Measurements from ENCODE around the gene RNPEPL1.
"Not testable (repeated sequence)": the region's sequence is repeated elsewhere in the genome, so short reads cannot be mapped to it uniquely, and the experiment has no call there.

RNPEPL1 gene

DNA sequence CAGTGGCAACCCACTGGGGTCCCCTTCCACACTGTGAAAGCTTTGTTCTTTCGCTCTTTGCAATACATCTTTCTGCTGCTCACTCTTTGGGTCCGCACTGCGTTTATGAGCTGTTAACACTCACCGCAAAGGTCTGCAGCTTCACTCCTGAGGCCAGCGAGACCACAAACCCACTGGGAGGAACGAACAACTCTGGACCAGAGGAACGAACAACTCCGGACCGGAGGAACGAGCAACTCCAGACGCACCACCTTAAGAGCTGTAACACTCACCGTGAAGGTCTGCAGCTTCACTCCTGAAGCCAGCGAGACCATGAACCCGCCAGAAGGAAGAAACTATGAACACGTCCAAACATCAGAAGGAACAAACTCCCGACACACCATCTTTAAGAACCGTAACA, 29.2 kb upstream of the RNPEPL1 start:
- not testable (repeated sequence) for DNase-seq, ATAC-seq

DNA sequence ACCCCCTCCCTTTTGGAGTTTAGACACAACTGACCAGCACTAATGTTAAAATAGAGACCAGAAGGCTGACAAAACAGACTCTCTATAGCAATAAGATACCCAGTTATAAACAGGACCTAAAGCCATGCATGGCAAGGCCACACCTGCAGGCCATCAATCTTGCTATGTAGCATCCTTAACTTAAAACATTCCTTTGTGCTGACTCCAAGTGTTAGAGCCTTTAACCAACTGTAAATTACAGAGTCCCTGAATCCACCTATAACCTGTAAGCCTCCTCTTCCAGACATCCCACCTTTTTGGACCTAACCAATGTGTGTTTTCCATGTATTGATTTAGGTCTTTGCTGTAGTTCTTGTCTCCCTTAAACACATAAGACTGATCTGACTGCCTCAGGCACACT, 28.4 kb upstream of the RNPEPL1 start:
- DNase-seq (no peak), ATAC-seq (no peak)

DNA sequence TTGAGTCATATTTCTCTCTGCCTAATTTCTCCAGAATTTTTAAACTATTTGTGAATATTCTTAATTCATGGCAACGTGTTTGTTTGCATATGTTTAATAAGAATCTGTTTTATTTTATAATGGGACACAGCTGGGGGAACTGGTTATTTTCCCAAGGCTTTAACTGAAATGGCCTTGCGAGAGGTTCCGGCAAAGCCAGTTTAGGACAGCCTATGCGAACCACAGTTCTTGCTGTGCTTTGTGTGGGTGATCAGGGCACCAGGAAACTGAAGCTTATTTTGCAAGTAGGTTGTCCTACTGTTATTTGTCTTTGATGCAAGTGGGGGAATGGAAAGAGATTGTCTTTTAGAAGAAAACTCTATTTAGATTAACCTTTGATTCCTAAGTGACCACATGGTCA, 17.0 kb upstream of the RNPEPL1 start:
- ATAC-seq: no peak

DNA sequence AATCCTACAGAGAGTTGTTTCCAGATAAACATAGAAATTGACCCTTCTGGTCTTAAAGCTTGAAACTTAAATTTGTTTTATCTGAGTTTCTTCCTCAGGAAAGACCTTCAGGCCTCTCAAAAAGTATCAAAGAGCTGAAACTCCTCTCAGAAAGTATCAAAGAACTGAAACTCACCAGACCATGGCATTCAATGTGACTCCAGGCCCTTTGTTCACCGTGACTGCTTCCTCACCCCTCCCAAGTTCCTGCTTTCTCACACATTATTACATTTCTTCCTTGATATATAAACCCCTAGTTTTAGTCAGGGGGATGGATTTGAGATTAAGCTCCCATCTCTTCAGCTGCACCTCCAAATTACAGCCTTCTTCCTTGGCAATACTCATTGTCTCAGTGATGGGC, 16.5 kb upstream of the RNPEPL1 start:
- no peak for ATAC-seq
- no peak for DNase-seq

More for the DNA sequence above, 17.0 kb upstream of the RNPEPL1 start:
- no peak for DNase-seq

DNA sequence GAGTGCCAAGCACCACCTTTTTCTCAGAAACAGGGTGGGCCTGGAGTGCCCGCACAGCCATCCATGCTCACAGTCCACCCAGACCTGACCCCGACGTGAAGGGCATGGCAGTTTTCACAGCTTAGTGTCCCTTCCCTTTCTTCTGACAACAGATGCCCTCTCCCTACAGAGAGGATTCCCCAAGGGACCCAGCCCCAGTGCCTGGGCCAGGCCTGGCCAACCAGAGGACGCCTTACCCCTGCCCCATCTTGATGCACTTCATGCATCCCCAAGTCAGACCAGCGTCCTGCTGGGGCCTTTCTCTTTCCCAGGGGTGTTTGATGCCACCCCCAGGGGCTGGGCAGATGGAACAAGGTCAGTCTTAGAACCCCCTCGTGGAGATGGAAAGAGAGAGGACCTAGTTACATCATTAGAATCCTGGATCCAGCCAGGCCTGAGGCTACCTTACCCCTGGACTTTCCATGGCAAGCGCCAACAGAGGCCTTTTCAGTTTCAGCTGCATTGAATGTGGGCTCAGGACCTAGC, 14.3 kb upstream of the RNPEPL1 start:
- ATAC-seq (no peak), DNase-seq (no peak)

DNA sequence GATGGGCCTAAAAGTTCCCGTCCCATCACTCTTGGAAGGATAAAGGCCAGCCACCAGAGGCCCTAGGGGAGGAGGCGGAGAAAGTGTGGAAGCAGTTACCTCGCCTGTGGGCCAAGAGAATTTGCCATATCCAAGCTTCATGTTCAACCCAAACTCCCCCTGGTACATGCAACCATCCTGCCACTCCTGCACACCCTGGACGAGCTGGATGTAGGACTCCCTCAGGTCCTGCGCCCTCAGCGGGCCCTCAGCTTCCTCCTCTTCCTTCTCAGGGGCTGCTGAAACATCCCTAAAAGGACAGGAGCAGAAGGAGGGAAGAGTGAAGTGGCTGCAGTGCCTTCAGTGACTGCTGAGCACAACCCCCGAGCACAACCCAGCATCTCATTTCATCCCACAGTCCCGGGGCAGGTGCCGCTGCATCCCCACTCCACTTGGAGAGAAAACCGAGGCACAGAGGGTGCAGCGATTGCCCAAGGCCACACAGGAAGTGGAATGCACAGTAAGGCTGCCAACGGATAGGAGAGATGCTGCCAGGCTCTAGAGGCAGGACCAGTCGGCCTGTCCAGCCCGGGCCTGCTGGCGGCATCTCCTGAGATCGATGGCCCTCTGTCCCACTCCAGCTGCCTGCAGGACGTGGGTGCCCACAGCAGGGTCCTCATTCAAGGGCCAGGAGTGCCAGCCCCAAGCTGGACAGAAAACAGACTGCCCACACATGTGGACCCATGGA, 13.4 kb upstream of the RNPEPL1 start:
- ATAC-seq (no peak), DNase-seq (no peak)

DNA sequence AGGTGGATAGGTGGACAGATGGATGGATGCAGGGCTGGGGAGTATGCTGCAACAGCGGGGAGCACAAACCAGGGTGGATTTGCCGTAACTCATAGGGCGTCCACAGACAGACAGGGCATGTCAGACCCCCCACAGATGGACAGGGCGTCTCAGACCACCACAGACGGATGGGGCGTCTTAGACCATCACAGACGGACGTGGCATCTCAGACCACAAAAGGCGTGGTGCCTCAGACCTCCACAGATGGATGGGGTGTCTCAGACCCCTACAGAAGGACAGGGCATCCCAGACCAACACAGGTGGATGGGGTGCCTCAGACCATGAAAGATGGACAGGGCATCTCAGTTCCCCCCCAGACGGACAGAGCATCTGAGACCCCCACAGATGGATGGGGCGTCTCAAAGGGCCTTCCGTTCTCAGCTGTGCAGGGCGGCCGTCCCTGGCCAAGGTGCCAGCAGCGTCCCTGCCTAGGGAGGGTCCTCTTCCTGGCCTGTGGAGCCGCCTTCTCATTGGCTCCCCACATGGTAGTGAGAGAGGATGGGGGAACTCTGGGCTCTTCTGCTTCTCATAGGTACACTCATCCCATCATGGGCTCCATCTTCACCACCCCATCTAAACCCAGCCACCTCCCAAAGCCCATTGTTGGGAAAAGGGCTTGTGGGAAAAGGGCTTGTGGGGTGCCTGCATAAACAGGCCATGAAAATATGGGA, 12.6 kb upstream of the RNPEPL1 start:
- DNase-seq (no peak), ATAC-seq (no peak)

DNA sequence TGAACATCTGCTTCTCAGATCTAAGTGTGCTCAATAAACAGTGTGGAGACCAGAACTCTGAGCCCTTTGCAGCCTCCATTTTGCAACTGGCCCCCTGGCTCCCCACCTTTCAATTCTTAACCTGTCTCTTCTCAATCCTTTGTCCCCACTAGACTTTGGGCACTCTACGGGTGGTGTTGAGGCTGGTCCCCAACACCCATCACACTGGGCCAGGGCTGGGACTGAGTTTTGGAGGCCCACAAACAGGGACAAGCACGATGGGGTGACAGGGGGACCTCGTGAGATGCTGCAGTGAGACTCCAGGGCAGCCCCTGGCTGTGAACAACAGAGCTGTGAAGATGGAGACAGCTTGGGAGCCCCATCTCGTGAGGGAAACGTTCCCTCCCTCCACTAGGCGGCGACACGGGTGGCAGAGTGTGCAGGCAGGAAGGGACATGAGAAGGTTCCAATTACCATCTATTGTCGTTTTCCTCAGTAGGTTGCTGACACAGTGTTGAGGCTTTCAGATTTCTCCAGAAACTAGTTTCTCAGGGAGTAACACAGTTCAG, 11.7 kb upstream of the RNPEPL1 start:
- DNase-seq (peak; percentile 64), ATAC-seq (no peak)

DNA sequence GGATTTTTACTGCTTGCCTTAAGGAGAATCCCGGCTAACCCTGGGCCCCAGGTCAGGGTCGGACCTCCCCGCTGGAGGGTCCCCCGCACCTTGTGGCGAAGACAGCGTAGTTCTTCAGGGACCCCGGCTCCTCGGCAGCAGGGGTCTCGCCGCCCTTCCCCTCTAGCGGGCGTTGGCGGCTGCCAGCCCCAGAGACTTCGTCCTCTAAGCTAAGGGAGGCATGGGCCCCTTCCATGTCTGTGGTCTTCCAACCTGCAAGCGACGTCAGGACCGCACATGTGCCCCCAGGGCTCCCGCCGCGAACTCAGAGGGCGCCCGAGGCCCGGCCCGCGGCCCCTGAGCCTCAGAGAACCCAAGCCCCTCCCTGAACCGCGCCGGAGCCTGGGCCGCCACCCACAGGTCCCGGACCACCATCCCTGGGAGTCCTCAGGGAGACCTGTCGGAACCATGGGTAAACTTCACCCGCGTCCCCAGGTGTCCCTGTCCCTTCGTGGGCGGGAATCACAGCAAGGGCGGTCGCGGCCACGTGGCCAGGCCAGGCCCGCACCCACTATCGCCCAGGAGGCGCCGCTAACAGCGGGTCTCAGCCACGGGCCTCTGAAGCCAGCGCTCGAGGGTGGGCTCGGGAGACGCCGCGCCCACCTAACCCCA, 11.1 kb upstream of the RNPEPL1 start:
- no peak for ATAC-seq
- DNase-seq: no peak

DNA sequence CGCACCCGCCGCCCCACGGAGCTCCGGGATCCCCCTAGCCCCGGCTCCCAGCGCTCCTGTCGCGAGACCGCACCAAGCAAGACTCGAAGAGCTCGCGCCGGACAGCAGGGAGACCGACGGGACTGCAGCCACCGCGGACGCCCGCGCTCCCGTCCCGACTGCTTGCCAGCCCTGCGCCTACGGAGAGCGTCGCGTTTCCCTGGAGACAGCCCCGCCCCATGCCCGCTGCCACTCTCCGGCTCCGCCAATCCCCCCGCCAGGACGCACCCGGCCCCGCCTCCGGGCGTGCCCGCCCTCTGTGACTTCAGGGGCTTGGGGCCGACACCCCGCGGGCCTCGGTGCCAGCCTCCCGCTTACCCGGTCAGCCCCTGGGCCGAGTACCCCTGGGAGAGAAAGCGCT, 10.5 kb upstream of the RNPEPL1 start, which contains the start of gene ANKMY1:
TSS of gene ANKMY1 (minus strand) at position 181 of the 400 bp plus-strand sequence. CDS start 653 bp downstream, outside the sequence.
- DNase-seq (peak; percentile 83), ATAC-seq (peak; percentile 34)

DNA sequence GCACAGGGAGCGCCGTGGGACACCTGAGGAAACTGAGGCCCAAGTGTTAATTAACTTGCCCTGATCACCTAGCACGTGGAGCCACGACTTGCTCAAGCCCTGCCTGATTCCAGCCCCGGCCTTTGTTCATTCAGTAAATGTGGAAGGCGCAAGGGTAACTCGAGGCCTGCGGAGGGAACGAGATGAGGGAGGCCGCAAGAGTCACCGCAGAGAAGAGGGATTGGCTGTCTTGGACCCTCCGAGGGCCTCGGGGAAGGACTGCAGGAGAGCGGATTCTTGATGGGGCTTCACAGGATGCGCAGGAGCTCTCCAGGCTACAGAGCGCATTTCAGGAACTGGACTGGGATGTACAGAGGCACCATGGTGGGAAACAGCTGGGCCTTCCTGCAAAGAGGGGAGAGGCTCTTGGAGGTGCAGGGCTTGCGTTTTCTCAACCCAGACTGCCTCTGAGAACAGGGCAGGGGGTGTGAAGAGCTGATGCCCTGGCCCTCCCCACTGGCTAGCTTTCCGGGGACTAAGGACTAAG, 10.0 kb upstream of the RNPEPL1 start:
- DNase-seq: no peak
- no peak for ATAC-seq

DNA sequence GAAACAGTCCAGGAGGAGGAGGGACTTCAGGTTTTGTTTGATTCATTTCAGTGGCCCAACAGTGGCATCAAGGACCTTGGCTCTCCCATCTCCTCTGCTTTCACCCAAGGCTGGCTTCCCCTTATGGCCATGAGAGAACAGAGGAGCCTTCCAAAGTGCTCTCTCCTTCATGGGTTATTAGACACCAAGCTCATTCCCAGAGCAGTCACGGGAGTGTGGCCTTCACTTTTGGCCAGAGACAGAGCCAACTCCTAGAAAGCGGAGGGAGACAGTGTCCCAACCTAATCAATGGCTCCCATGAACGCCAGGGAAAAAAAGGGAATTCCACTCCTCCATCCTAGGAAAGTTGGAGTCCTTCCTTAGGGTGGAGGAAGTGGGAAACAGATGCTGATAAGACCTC, 9.0 kb upstream of the RNPEPL1 start:
- ATAC-seq: no peak

DNA sequence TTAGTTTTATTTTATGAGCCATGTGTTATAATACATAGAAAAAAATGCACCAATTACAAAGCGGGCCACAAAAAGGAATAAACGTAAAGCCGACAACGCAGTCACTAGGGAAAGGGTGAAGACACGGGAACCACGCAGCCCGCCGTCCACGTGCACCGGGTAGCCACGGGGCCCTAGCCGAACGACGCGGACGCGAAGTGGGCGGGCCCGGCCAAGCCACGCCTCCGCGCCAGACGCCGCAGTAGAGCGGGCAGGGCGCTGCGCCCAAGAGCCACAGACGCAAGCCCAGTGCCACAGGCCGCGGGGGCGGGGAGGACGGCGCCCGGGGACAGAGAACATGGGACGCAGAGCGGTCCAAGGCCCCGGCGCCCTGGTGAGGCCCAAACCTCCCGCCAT, 8.2 kb upstream of the RNPEPL1 start, which contains the start of gene DUSP28:
TSS of gene DUSP28 (plus strand) at position 274 of the 396 bp plus-strand sequence. CDS start 328 bp downstream, outside the sequence.
- ATAC-seq (peak; percentile 68), DNase-seq (peak; percentile 95)

More for the DNA sequence above, 9.0 kb upstream of the RNPEPL1 start:
- no peak for DNase-seq

DNA sequence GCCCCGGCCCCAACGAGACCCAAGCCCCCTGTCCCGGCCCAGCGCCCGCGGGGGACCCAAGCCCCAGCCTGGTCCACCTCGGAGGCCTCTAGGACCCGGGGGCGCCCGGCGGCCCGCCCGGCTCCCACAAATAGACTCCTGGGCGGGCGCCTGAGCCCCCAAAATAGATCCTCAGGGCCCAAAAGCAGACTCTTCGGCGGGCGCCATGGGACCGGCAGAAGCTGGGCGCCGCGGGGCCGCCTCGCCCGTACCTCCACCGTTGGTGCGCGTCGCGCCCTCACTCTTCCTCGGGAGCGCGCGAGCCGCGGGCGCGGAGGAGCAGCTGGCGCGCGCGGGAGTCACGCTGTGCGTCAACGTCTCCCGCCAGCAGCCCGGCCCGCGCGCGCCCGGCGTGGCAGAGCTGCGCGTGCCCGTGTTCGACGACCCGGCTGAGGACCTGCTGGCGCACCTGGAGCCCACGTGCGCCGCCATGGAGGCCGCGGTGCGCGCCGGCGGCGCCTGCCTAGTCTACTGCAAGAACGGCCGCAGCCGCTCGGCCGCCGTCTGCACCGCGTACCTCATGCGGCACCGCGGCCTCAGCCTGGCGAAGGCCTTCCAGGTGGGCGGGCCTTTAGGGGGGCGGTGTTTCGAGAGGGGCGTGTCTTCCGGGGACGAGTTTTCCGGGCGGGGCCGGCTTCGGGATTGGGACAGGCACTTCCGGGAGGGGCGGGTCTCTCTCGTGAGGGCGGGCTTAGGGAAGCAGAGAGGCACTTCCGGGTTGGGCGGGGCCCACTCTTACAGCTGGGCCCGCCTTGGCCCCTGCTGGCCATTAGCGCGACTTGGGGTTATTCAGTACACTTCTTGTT, 7.6 kb upstream of the RNPEPL1 start:
- DNase-seq (peak; percentile 100), ATAC-seq (peak; percentile 62)

DNA sequence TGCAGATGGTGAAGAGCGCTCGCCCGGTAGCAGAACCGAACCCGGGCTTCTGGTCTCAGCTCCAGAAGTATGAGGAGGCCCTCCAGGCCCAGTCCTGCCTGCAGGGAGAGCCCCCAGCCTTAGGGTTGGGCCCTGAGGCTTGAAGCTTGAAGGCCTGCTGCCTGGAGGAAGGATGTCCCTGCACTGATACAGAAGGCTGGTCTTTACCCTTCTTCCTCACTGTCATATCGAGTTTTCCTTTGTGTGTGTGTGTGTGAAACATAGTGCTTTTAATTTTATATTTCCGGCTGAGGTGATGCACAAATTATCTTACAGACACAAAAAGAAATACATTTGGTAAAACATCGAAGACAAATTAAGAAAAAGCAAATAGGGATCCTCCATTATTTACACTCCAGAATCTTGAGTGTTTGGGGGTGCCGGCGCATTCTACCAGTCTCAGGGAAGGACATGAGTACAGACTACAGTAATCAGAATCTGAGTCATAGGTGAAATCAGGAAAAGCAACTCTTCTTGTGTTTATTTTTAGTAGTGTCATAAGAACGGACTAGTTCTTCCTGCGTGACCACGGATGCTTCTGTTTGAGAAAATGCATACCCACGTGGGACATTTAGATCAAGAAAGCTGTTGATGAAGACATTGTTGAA, 6.8 kb upstream of the RNPEPL1 start:
- DNase-seq: no peak
- no peak for ATAC-seq

DNA sequence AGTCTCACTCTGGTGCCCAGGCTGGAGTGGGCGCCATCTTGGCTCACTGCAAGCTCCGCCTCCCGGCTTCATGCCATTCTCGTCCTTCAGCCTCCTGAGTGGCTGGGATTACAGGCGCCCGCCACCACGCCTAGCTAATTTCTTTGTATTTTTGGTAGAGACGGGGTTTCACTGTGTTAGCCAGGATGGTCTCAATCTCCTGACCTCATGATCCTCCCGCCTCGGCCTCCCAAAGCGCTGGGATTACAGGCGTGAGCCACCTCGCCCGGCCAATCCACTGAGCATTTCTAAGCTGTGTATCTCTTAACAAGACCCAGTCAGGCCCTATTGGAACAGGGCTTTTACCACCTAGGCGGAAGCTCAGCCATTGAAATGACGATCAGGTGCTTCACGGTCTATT, 5.1 kb upstream of the RNPEPL1 start:
- DNase-seq, ATAC-seq: not testable (repeated sequence)

DNA sequence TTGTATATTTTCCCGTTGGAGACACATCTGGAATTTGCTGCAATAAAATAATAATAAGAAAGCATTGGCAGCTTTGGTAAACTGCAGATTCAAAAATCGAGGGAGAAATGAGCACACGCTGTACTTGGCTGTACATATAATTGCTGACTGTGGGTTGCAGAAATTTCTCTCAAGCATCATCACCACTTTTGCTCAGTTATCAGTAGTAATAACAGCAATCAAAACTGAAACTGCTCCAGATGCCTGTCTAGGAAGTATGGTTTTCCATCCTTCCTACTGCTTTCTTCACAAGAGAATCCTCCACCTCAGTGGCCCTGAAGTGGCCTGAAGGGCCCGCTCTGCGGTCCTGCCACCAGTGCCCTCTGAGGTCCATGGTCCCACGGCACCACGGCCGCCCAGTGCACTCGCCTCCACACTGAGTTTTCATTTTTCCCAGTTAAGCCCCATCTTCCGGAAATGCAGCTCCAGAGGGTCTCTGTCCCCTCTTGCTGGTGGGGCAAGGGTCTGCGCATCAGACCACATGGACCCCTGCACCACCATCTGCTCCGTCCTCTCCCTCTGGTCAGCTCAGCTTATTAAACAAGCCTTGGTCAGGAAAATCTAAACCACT, 4.2 kb upstream of the RNPEPL1 start:
- ATAC-seq (no peak), DNase-seq (no peak)

DNA sequence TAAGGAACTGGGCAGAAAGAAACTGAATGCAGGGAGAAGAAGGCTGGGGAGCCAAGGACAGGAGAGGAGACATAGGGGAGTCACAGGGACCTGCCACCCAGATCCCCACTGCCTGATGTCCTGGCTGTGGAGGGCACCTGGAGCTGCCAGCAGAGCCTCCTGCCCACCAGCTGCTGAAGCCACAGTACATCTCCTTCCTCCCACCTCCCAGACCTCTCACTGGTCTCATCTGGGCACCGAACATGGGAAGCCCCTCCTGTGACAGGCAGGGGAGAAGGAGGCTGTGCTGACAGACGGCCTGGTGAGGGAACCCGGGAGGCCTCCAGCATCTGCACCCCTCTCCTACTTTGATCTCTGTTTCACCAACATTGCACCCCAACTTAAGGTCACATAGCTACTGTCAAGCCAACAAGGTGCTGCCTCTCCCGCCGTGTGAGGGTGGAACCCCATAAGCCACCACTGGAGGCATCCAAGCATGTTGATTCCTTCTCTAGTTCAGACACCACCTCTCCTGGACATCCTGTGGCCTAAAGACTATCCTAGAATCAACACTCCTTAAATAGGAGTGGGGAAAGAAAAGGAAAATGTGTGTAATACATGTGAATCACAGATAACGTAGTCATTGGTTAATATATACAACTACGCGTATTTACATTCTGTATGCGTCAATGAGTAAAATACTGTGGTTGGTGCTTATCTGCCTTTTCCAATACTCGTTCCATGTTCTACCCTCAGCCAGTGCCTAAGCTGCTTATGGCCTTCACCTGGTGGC, 3.5 kb upstream of the RNPEPL1 start:
- ATAC-seq: peak; percentile 3
- DNase-seq: peak; percentile 57

Measured in stimulated activated naive CD8-positive, alpha-beta T cell treated with anti-CD3 and anti-CD28 coated beads, Interleukin-15, Interleukin-2, amounts not matched to agents 100 U/mL and 50 U/mL, for 24 hours (primary cell).